ENCODE data around the gene RAP1A. TPM values are rescaled to one million over a fixed set of nuclear protein-coding genes. Genes with fewer than 3 reads are reported as not detected.
"Not testable (repeated sequence)": the region's sequence is repeated elsewhere in the genome, so short reads cannot be mapped to it uniquely, and the experiment has no call there.

The RAP1A gene
- total RNA-seq, 1 donor from 2014 or later: 118 TPM

GRCh38 chr1:111669268-111669667 is 49.7 kb downstream of the RAP1A start:
- no peaks in the 10 kb centered on the region for H3K27me3 ChIP-seq
- H3K4me3 ChIP-seq: no peak overlapping the region
- TF ChIP-seq CTCF (IDR thresholded peaks at IDR 0.05): no peak
- peaks cover 7% of the 10 kb centered on the region for H3K36me3 ChIP-seq
- ATAC-seq: no peak
- H3K27ac ChIP-seq: no peak overlapping the region
- no peak for DNase-seq
- peaks cover 38% of the 10 kb centered on the region for H3K4me1 ChIP-seq
- H3K9me3 ChIP-seq: no peaks in the 10 kb centered on the region
- intact Hi-C loops (cut with DNase I): no loop called here

- Histone ChIP-seq H3K9me3 (no peaks in the 10 kb centered on the region), H3K27ac (no peak overlapping the region), H3K36me3 (peaks cover 7% of the 10 kb centered on the region), H3K27me3 (no peaks in the 10 kb centered on the region), H3K4me1 (peaks cover 17% of the 10 kb centered on the region), H3K4me3 (no peak overlapping the region)
- TF ChIP-seq CTCF (IDR thresholded peaks at IDR 0.05): no peak
- ATAC-seq: no peak
- DNase-seq: no peak
- intact Hi-C loops (cut with DNase I): no loop called here
Measured at GRCh38 chr1:111671852-111672251, 52.3 kb downstream of the RAP1A start.

- TF ChIP-seq CTCF (IDR thresholded peaks at IDR 0.05): no peak
- ATAC-seq: no peak
- peaks cover 17% of the 10 kb centered on the region for H3K4me1 ChIP-seq
- no peak overlapping the region for H3K27ac ChIP-seq
- DNase-seq: no peak
- H3K9me3 ChIP-seq: no peaks in the 10 kb centered on the region
- intact Hi-C loops (cut with DNase I): no loop called here
- peaks cover 5% of the 10 kb centered on the region for H3K36me3 ChIP-seq
- no peaks in the 10 kb centered on the region for H3K27me3 ChIP-seq
- no peak overlapping the region for H3K4me3 ChIP-seq
Measured at GRCh38 chr1:111672331-111672730, 52.7 kb downstream of the RAP1A start.

GRCh38 chr1:111677604-111678003 is 58.0 kb downstream of the RAP1A start:
- DNase-seq (no peak), ATAC-seq (no peak)
- Histone ChIP-seq H3K4me3 (no peak overlapping the region), H3K9me3 (no peaks in the 10 kb centered on the region), H3K27ac (no peak overlapping the region), H3K4me1 (no peaks in the 10 kb centered on the region), H3K27me3 (no peaks in the 10 kb centered on the region), H3K36me3 (peaks cover 7% of the 10 kb centered on the region)
- intact Hi-C loops (cut with DNase I): no loop called here
- no peak for TF ChIP-seq CTCF (IDR thresholded peaks at IDR 0.05)

- intact Hi-C loops (cut with DNase I): no loop called here
- Histone ChIP-seq H3K9me3 (no peaks in the 10 kb centered on the region), H3K27ac (no peak overlapping the region), H3K36me3 (peaks cover 7% of the 10 kb centered on the region), H3K4me3 (no peak overlapping the region), H3K4me1 (no peaks in the 10 kb centered on the region), H3K27me3 (no peaks in the 10 kb centered on the region)
- TF ChIP-seq CTCF (IDR thresholded peaks at IDR 0.05): no peak
- DNase-seq (no peak), ATAC-seq (no peak)
Measured at GRCh38 chr1:111679541-111679940, 60.0 kb downstream of the RAP1A start.

GRCh38 chr1:111680212-111680800 is 60.7 kb downstream of the RAP1A start:
- intact Hi-C loops (cut with DNase I): not testable (repeated sequence)

GRCh38 chr1:111685293-111686153 is 65.9 kb downstream of the RAP1A start:
- H3K4me1 ChIP-seq; DNase-seq; H3K27ac ChIP-seq; ATAC-seq; H3K27me3 ChIP-seq; H3K4me3 ChIP-seq; intact Hi-C loops (cut with DNase I); H3K9me3 ChIP-seq; H3K36me3 ChIP-seq: not testable (repeated sequence)

More at GRCh38 chr1:111680212-111680800, 60.7 kb downstream of the RAP1A start:
- not testable (repeated sequence) for H3K27me3 ChIP-seq, H3K27ac ChIP-seq, H3K4me1 ChIP-seq, DNase-seq, H3K36me3 ChIP-seq, H3K4me3 ChIP-seq, ATAC-seq, H3K9me3 ChIP-seq

Measured in upper lobe of right lung (tissue), 1 donor.